ENCODE results near the gene NCAPH2. TPM values are rescaled to one million over a fixed set of nuclear protein-coding genes. Genes with fewer than 3 reads are reported as not detected.

The NCAPH2 gene
- polyA plus RNA-seq, 3 donors: 12.5 to 23.6 (median 18.1) TPM

GRCh38 chr22:50526834-50527801 lies 19.1 kb downstream of the NCAPH2 start:
- peaks cover 36 to 50% of the 10 kb centered on the region in 2 donors for H3K36me3 Mint-ChIP-seq
- no peaks in the 10 kb centered on the region for H3K9me3 Mint-ChIP-seq
- peaks cover 30% of the 10 kb centered on the region for H3K4me1 Mint-ChIP-seq
- Histone ChIP-seq H3K27me3 (ENCODE audit: control insufficient read depth in 2 of 2, insufficient read depth in 2 of 2, low read length in 2 of 2) (no peaks in the 10 kb centered on the region), H3K4me3 (replicated peaks in 1 of 3; ENCODE audit: low read depth in 2 of 3, low read length in 3 of 3) (peak overlapping the region; percentile 72 to 99 (median 73)), H4K20me1 (ENCODE audit: insufficient read depth, low read length) (peaks cover 76% of the 10 kb centered on the region), H3K4me2 (replicated peaks; ENCODE audit: extremely low read depth, low read length, poor library complexity, severe bottlenecking) (peak overlapping the region; percentile 95), H3K27ac (ENCODE audit: low read depth in 1 of 2, low read length in 2 of 2) (peak overlapping the region; percentile 100), H3K9me3 (replicated peaks in 1 of 2; ENCODE audit: control insufficient read depth in 1 of 2, insufficient read depth in 1 of 2, low read length in 2 of 2) (no peaks in the 10 kb centered on the region), H3K79me2 (ENCODE audit: insufficient read depth, low read length) (peaks cover 76% of the 10 kb centered on the region), H3K4me1 (ENCODE audit: control insufficient read depth in 1 of 2, insufficient read depth in 2 of 2, low read length in 2 of 2) (peaks cover 44 to 71% of the 10 kb centered on the region in 2 donors), H2AFZ (ENCODE audit: insufficient read depth, low read depth, low read length, poor library complexity, severe bottlenecking) (no peak overlapping the region), H3K9ac (ENCODE audit: insufficient read depth, low read length, poor library complexity, severe bottlenecking) (peak overlapping the region; percentile 100), H3K36me3 (replicated peaks in 1 of 2; ENCODE audit: control insufficient read depth in 1 of 2, insufficient read depth in 2 of 2, low read length in 2 of 2) (peaks cover 36 to 44% of the 10 kb centered on the region in 2 donors)
- H3K27me3 Mint-ChIP-seq (ENCODE audit: low read depth in 3 of 3): no peaks in the 10 kb centered on the region
- peak overlapping the region; percentile 91 to 95 for H3K4me3 Mint-ChIP-seq
- no peak for TF ChIP-seq CTCF (IDR thresholded peaks at IDR 0.05)
- intact Hi-C loops (cut with micrococcal nuclease): loop anchor here (2.0 to 5.0 kb wide), 5 partner anchors 18 to 95 kb away; partner anchors contain the start of genes CHKB (in 2 of the 2), NCAPH2 (in 2 of the 2) and SYCE3 (in 2 of the 2)
- H3K27ac Mint-ChIP-seq: peak overlapping the region; percentile 94 to 100 (median 97)
- peak; percentile 60 to 81 (median 80) for DNase-seq
- WGBS (ENCODE audit: insufficient coverage): 15% methylated on average over 27 of the region's 29 CpGs

GRCh38 chr22:50527921-50528681 lies 20.1 kb downstream of the NCAPH2 start:
- H3K4me1 Mint-ChIP-seq: peaks cover 36% of the 10 kb centered on the region
- peak overlapping the region; percentile 94 to 100 (median 97) for H3K27ac Mint-ChIP-seq
- Histone ChIP-seq H3K4me2 (replicated peaks; ENCODE audit: extremely low read depth, low read length, poor library complexity, severe bottlenecking) (peak overlapping the region; percentile 95), H3K9ac (ENCODE audit: insufficient read depth, low read length, poor library complexity, severe bottlenecking) (peak overlapping the region; percentile 100), H2AFZ (ENCODE audit: insufficient read depth, low read depth, low read length, poor library complexity, severe bottlenecking) (no peak overlapping the region), H4K20me1 (ENCODE audit: insufficient read depth, low read length) (peaks cover 66% of the 10 kb centered on the region), H3K27ac (ENCODE audit: low read depth in 1 of 2, low read length in 2 of 2) (peak overlapping the region; percentile 100), H3K27me3 (ENCODE audit: control insufficient read depth in 2 of 2, insufficient read depth in 2 of 2, low read length in 2 of 2) (no peaks in the 10 kb centered on the region), H3K4me3 (replicated peaks in 1 of 3; ENCODE audit: low read depth in 2 of 3, low read length in 3 of 3) (peak overlapping the region; percentile 72 to 99 (median 73)), H3K79me2 (ENCODE audit: insufficient read depth, low read length) (peaks cover 86% of the 10 kb centered on the region), H3K36me3 (replicated peaks in 1 of 2; ENCODE audit: control insufficient read depth in 1 of 2, insufficient read depth in 2 of 2, low read length in 2 of 2) (peaks cover 27 to 34% of the 10 kb centered on the region in 2 donors), H3K4me1 (ENCODE audit: control insufficient read depth in 1 of 2, insufficient read depth in 2 of 2, low read length in 2 of 2) (peaks cover 53 to 81% of the 10 kb centered on the region in 2 donors), H3K9me3 (replicated peaks in 1 of 2; ENCODE audit: control insufficient read depth in 1 of 2, insufficient read depth in 1 of 2, low read length in 2 of 2) (no peaks in the 10 kb centered on the region)
- peak overlapping the region; percentile 91 to 95 for H3K4me3 Mint-ChIP-seq
- peak in 2 of 3 donors; percentile 48 to 57 for DNase-seq
- H3K27me3 Mint-ChIP-seq (ENCODE audit: low read depth in 3 of 3): no peaks in the 10 kb centered on the region
- H3K36me3 Mint-ChIP-seq: peaks cover 36 to 42% of the 10 kb centered on the region in 2 donors
- 84% methylated on average over 13 of the region's 18 CpGs for WGBS (ENCODE audit: insufficient coverage)
- no peaks in the 10 kb centered on the region for H3K9me3 Mint-ChIP-seq
- TF ChIP-seq CTCF (IDR thresholded peaks at IDR 0.05): no peak
- intact Hi-C loops (cut with micrococcal nuclease): loop anchor here (2.0 to 5.0 kb wide), 5 partner anchors 19 to 94 kb away; partner anchors contain the start of genes CHKB (in 2 of the 2), NCAPH2 (in 2 of the 2) and SYCE3 (in 2 of the 2)
